HL-60 (cell line): ENCODE results near the gene HIF1A.

Experiments used
- CTCF ChIP-seq: IDR thresholded peaks from one replicate; pipeline ENCODE4 v1.5.1; 2011; ENCODE audit warnings: low read length, control low read depth, inconsistent platforms; ENCODE audit not compliant: insufficient read depth
- REST ChIP-seq: IDR thresholded peaks from 2 replicates; pipeline ENCODE4 v1.6.1; 2012; ENCODE audit warnings: low read depth; ENCODE audit not compliant: insufficient replicate concordance

- TF ChIP-seq CTCF (no peak), REST (no peak)
Measured at GRCh38 chr14:61655777-61656176, 39.5 kb upstream of the HIF1A start.
